D721Med (cell line): ENCODE measurements around the gene TMBIM1.

Experiments
- DNase-seq: peaks from one replicate; pipeline ENCODE4 v3.0.0; 2011; ENCODE audit warnings: low spot score; ENCODE audit not compliant: insufficient read length
- FAIRE-seq: peaks from 2 replicates; lab custom pipeline; 2011; peaks lifted over from hg19 to GRCh38; lab: Jason Lieb, UNC
- CTCF ChIP-seq: IDR thresholded peaks from 2 replicates; pipeline ENCODE4 v1.5.1; 2012; ENCODE audit warnings: mild to moderate bottlenecking, control low read depth; ENCODE audit not compliant: insufficient read depth; ENCODE audit errors: missing control alignments

TMBIM1 gene

GRCh38 chr2:218256612-218257350 is 35.5 kb downstream of the TMBIM1 start:
- FAIRE-seq (no peak), DNase-seq (no peak)
- TF ChIP-seq CTCF = no peak

- FAIRE-seq (no peak), DNase-seq (no peak)
- no peak for TF ChIP-seq CTCF
Observed at GRCh38 chr2:218255446-218255845, 36.9 kb downstream of the TMBIM1 start.

GRCh38 chr2:218253232-218253625 is 39.1 kb downstream of the TMBIM1 start:
- TF ChIP-seq CTCF = no peak
- FAIRE-seq (no peak), DNase-seq (no peak)

GRCh38 chr2:218252509-218253231 is 39.6 kb downstream of the TMBIM1 start:
- FAIRE-seq = no peak
- DNase-seq = no peak

GRCh38 chr2:218249691-218250090 is 42.6 kb downstream of the TMBIM1 start:
- DNase-seq (no peak), FAIRE-seq (no peak)
- TF ChIP-seq CTCF = no peak

More at GRCh38 chr2:218252509-218253231, 39.6 kb downstream of the TMBIM1 start:
- no peak for TF ChIP-seq CTCF

- no peak for TF ChIP-seq CTCF
- no peak for FAIRE-seq
- no peak for DNase-seq
Observed at GRCh38 chr2:218245214-218245613, 47.1 kb downstream of the TMBIM1 start.

GRCh38 chr2:218244665-218245064 is 47.6 kb downstream of the TMBIM1 start:
- no peak for TF ChIP-seq CTCF
- DNase-seq (no peak), FAIRE-seq (no peak)
